CD14-positive monocyte (primary cell): ENCODE results near the gene ZDHHC13. TPM values are rescaled to one million over a fixed set of nuclear protein-coding genes. Genes with fewer than 3 reads are reported as not detected.

Experiments
- DNase-seq, 3 donors: peaks; one replicate each; pipeline ENCODE4 v3.0.0-alpha.2; 2011 to 2022
- H2AFZ ChIP-seq: 2 replicates; pipeline ENCODE4 v1.6.0; 2012; ENCODE audit warnings: mild to moderate bottlenecking, low read depth, low read length, inconsistent platforms; ENCODE audit not compliant: insufficient read depth, poor library complexity, severe bottlenecking
- H3K27ac ChIP-seq, 2 donors: 1 replicate in 1 of 2; 2 replicates in 1 of 2; pipeline ENCODE4 v1.5.1; 2012 to 2013; ENCODE audit warnings: low read length in 2 of 2, control low read depth in 1 of 2, inconsistent platforms in 1 of 2, low read depth in 1 of 2, mild to moderate bottlenecking in 1 of 2
- H3K27me3 ChIP-seq, 2 donors: one replicate each; pipeline versions ENCODE4 v1.6.0 to v1.6.1; 2011 to 2013; ENCODE audit warnings: low read length in 2 of 2; ENCODE audit not compliant: control insufficient read depth in 2 of 2, insufficient read depth in 2 of 2
- H3K36me3 ChIP-seq, 2 donors: replicated peaks in 1 of 2; 1 replicate in 1 of 2; 2 replicates in 1 of 2; pipeline versions ENCODE4 v1.5.1 to v1.6.1; 2012 to 2013; ENCODE audit warnings: low read length in 2 of 2, control low read depth in 1 of 2, inconsistent platforms in 1 of 2, mild to moderate bottlenecking in 1 of 2; ENCODE audit not compliant: insufficient read depth in 2 of 2, control insufficient read depth in 1 of 2
- H3K4me1 ChIP-seq, 2 donors: 1 replicate in 1 of 2; 2 replicates in 1 of 2; pipeline versions ENCODE4 v1.5.1 to v1.6.1; 2012 to 2013; ENCODE audit warnings: low read length in 2 of 2, control low read depth in 1 of 2, inconsistent platforms in 1 of 2, mild to moderate bottlenecking in 1 of 2, moderate library complexity in 1 of 2; ENCODE audit not compliant: insufficient read depth in 2 of 2, control insufficient read depth in 1 of 2
- H3K4me2 ChIP-seq: replicated peaks from 2 replicates; pipeline ENCODE3; 2012; ENCODE audit warnings: low read length, moderate library complexity, mild to moderate bottlenecking; ENCODE audit not compliant: poor library complexity, severe bottlenecking; ENCODE audit errors: extremely low read depth
- H3K4me3 ChIP-seq, 3 experiments: fragments of 200-600 bp in 1 of 3; sonication (generic) in 1 of 3; replicated peaks in 1 of 3; 1 replicate in 2 of 3; 2 replicates in 1 of 3; pipeline ENCODE4 v1.5.1; 2011 to 2013; ENCODE audit warnings: low read length in 3 of 3, mild to moderate bottlenecking in 3 of 3, control low read depth in 2 of 3, low read depth in 2 of 3, inconsistent platforms in 1 of 3, moderate library complexity in 1 of 3
- H3K79me2 ChIP-seq: 2 replicates; pipeline ENCODE4 v1.6.0; 2012; ENCODE audit warnings: mild to moderate bottlenecking, control low read depth, inconsistent platforms, low read length, moderate library complexity; ENCODE audit not compliant: insufficient read depth
- H3K9ac ChIP-seq: 2 replicates; pipeline ENCODE4 v1.6.0; 2017; ENCODE audit warnings: low read length, mild to moderate bottlenecking; ENCODE audit not compliant: insufficient read depth, poor library complexity, severe bottlenecking
- H3K9me3 ChIP-seq, 2 donors: replicated peaks in 1 of 2; 1 replicate in 1 of 2; 2 replicates in 1 of 2; pipeline versions ENCODE4 v1.5.1 to v1.6.1; 2012 to 2013; ENCODE audit warnings: low read length in 2 of 2, control low read depth in 1 of 2; ENCODE audit not compliant: control insufficient read depth in 1 of 2, insufficient read depth in 1 of 2
- H4K20me1 ChIP-seq: 2 replicates; pipeline ENCODE4 v1.6.0; 2012; ENCODE audit warnings: mild to moderate bottlenecking, low read length, control low read depth, moderate library complexity; ENCODE audit not compliant: insufficient read depth
- H3K27ac Mint-ChIP-seq, 7 donors: one replicate each; pipeline ENCODE4 v1.8.0; 2020; ENCODE audit warnings: mild to moderate bottlenecking in 7 of 7, mixed read lengths in 7 of 7, moderate library complexity in 6 of 7, inconsistent platforms in 2 of 7
- H3K27me3 Mint-ChIP-seq, 3 donors: one replicate each; pipeline ENCODE4 v1.8.0; 2021 to 2022; ENCODE audit warnings: low read depth in 3 of 3, mild to moderate bottlenecking in 3 of 3, mixed read lengths in 3 of 3, moderate library complexity in 3 of 3, inconsistent platforms in 1 of 3
- H3K36me3 Mint-ChIP-seq, 2 donors: one replicate each; pipeline ENCODE4 v1.8.0; 2020; ENCODE audit warnings: mixed read lengths in 2 of 2, inconsistent platforms in 1 of 2, mild to moderate bottlenecking in 1 of 2
- H3K4me1 Mint-ChIP-seq: one replicate; pipeline ENCODE4 v1.8.0; 2020; ENCODE audit warnings: mild to moderate bottlenecking, mixed read lengths
- H3K4me3 Mint-ChIP-seq, 2 donors: one replicate each; pipeline ENCODE4 v1.8.0; 2020; ENCODE audit warnings: mild to moderate bottlenecking in 2 of 2, mixed read lengths in 2 of 2, moderate library complexity in 1 of 2
- H3K9me3 Mint-ChIP-seq, 7 donors: one replicate each; pipeline ENCODE4 v1.8.0; 2020 to 2022; ENCODE audit warnings: mixed read lengths in 7 of 7, mild to moderate bottlenecking in 6 of 7, moderate library complexity in 6 of 7, inconsistent platforms in 2 of 7
- WGBS: methylation state at CpG from one replicate; pipeline ENCODE4 v1.1.5; 2013; ENCODE audit warnings: missing lambda C conversion rate; ENCODE audit not compliant: insufficient coverage; 5-methylcytosine and 5-hydroxymethylcytosine counted together
- intact Hi-C, 2 donors: fragments of 100-400 bp; cut with micrococcal nuclease; formaldehyde crosslinking; loops; one replicate each; pipeline versions ENCODE4 v1.15.0 to v1.15.1; 2023
- polyA plus RNA-seq, 3 donors: library from polyadenylated mRNA; depleted of rRNA in 1 of 3; unstranded in 2 of 3; stranded (reverse) in 1 of 3; fragments of 300-500 nt in 2 of 3; fragments of >200 nt in 1 of 3; fragmentation: Illumina TruSeq in 2 of 3; gene quantifications; 1 replicate in 2 of 3; 2 replicates in 1 of 3; pipeline ENCODE4 v1.2.3, GENCODE V29; 2012 to 2021
- TF ChIP-seq, protein P1 (sequence below): fragments of 200-600 bp; IDR thresholded peaks from one replicate; pipeline ENCODE4 v1.8.0; 2022; ENCODE audit warnings: antibody characterized with exemption, mild to moderate bottlenecking

Gene ZDHHC13
- polyA plus RNA-seq, 3 donors, result 5.6 to 7.5 (median 5.6) TPM

DNA sequence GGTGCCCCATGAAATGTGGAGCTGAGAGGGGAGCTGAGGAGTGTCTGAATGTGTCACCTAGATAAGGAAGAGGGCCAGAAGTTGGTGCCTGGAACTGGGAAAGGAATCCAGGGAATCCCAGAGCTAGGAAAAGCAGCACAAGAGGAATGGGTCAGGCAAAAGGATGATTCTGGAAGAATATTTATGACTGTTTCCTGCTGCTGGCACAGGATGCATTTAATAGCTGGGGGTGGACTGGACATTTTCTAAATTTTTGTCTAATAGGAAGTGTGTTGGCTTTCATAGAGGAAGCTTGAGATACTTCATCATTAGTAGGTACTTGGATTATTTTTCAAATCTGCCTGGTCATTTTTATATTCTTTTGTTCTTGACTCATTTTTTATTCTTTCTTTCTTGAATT lies 39.0 kb upstream of the ZDHHC13 start:
- Histone ChIP-seq H3K4me2 (no peak overlapping the region), H2AFZ (no peak overlapping the region), H3K4me1 (no peaks in the 10 kb centered on the region), H3K9me3 (no peaks in the 10 kb centered on the region), H4K20me1 (no peaks in the 10 kb centered on the region), H3K36me3 (no peaks in the 10 kb centered on the region), H3K4me3 (no peak overlapping the region), H3K27ac (no peak overlapping the region), H3K27me3 (no peaks in the 10 kb centered on the region), H3K9ac (no peak overlapping the region), H3K79me2 (no peaks in the 10 kb centered on the region)
- Mint-ChIP-seq H3K4me1 (no peaks in the 10 kb centered on the region), H3K9me3 (no peaks in the 10 kb centered on the region), H3K36me3 (no peaks in the 10 kb centered on the region), H3K27ac (no peak overlapping the region), H3K4me3 (no peak overlapping the region), H3K27me3 (peaks cover 0 to 7% (median 6%) of the 10 kb centered on the region in 3 donors)
- intact Hi-C loops, result no loop called here
- TF ChIP-seq, protein P1, sequence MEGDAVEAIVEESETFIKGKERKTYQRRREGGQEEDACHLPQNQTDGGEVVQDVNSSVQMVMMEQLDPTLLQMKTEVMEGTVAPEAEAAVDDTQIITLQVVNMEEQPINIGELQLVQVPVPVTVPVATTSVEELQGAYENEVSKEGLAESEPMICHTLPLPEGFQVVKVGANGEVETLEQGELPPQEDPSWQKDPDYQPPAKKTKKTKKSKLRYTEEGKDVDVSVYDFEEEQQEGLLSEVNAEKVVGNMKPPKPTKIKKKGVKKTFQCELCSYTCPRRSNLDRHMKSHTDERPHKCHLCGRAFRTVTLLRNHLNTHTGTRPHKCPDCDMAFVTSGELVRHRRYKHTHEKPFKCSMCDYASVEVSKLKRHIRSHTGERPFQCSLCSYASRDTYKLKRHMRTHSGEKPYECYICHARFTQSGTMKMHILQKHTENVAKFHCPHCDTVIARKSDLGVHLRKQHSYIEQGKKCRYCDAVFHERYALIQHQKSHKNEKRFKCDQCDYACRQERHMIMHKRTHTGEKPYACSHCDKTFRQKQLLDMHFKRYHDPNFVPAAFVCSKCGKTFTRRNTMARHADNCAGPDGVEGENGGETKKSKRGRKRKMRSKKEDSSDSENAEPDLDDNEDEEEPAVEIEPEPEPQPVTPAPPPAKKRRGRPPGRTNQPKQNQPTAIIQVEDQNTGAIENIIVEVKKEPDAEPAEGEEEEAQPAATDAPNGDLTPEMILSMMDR, result no peak
- DNase-seq, result no peak

DNA sequence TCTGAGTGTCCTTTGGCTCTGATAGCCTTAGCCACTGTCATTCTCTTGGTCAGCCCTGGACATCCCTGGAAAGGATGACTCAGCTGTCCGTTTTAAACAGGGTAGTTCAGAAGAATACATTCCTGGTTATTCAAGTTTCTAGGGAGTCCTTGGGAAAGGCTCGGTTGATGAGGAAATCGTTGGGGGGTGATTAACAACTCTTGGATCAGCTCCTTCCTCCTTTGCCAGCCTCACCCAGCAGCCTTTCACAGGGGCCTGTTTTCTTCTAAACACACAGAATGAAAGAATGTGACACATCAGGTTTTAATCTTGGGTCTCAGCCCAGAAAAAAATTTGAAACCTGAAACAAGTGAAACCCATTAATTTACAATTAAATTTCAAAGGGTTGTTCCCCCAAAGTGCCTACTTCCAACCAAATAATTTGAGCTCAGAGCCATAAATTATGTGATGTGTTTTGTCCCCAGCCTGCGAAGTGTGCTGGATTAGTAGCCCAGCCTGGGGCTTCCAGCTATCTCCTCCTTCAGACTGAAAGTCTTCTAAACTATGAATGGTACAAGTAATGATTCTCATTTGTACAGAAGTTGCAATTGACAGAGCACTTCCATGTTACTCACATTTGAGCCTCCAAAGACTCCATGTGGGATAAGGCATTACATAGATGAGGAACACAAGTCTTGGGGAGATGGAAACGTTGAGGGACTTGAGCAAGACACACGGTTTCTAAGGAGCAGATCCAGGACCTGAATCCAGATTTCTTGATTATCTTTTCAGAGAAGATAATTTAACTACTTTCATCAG lies 37.1 kb upstream of the ZDHHC13 start:
- no peak overlapping the region for H2AFZ ChIP-seq
- intact Hi-C loops, result no loop called here

More for the DNA sequence above, 37.1 kb upstream of the ZDHHC13 start:
- TF ChIP-seq, protein P1, result no peak
- Histone ChIP-seq H3K27me3 (no peaks in the 10 kb centered on the region), H3K4me2 (no peak overlapping the region), H4K20me1 (no peaks in the 10 kb centered on the region), H3K36me3 (no peaks in the 10 kb centered on the region), H3K9ac (no peak overlapping the region), H3K27ac (no peak overlapping the region), H3K79me2 (no peaks in the 10 kb centered on the region), H3K4me1 (no peaks in the 10 kb centered on the region), H3K9me3 (no peaks in the 10 kb centered on the region), H3K4me3 (no peak overlapping the region)
- Mint-ChIP-seq H3K4me1 (no peaks in the 10 kb centered on the region), H3K27me3 (peaks cover 0 to 9% (median 3%) of the 10 kb centered on the region in 3 donors), H3K27ac (no peak overlapping the region), H3K36me3 (no peaks in the 10 kb centered on the region), H3K4me3 (no peak overlapping the region), H3K9me3 (no peaks in the 10 kb centered on the region)
- no peak for DNase-seq
- no CpG with 5 or more reads among the region's 6 CpGs for WGBS
